ENCODE measurements around the gene EXPH5.

GRCh38 chr11:108468478-108468864 is 125.1 kb downstream of the EXPH5 start:
- TF ChIP-seq CTCF (IDR thresholded peaks at IDR 0.05): no peak
- TF ChIP-seq ZFX (IDR thresholded peaks at IDR 0.05; ENCODE audit: borderline replicate concordance): no peak

All from 22Rv1 (cell line).